NCI-H2171 treated with DMSO at 0.1 percent for 48 hours (cell line): ENCODE results near the gene P2RY2.
A peak's percentile ranks its signal among the peaks of the same experiment; 100 is the strongest.

ENCODE experiments used
- DNase-seq: peaks from one replicate; lab custom pipeline; 2025; lab: John Stamatoyannopoulos, UW

Gene P2RY2

GRCh38 chr11:73244589-73245240 lies 26.6 kb downstream of the P2RY2 start:
- DNase-seq, result no peak

- DNase-seq, result no peak
Observed at GRCh38 chr11:73245461-73245860, 27.4 kb downstream of the P2RY2 start.

GRCh38 chr11:73246303-73246702 lies 28.2 kb downstream of the P2RY2 start:
- DNase-seq, result no peak

GRCh38 chr11:73248526-73249185 lies 30.6 kb downstream of the P2RY2 start:
- no peak for DNase-seq

- DNase-seq, result no peak
Observed at GRCh38 chr11:73249304-73249703, 31.2 kb downstream of the P2RY2 start.

DNA sequence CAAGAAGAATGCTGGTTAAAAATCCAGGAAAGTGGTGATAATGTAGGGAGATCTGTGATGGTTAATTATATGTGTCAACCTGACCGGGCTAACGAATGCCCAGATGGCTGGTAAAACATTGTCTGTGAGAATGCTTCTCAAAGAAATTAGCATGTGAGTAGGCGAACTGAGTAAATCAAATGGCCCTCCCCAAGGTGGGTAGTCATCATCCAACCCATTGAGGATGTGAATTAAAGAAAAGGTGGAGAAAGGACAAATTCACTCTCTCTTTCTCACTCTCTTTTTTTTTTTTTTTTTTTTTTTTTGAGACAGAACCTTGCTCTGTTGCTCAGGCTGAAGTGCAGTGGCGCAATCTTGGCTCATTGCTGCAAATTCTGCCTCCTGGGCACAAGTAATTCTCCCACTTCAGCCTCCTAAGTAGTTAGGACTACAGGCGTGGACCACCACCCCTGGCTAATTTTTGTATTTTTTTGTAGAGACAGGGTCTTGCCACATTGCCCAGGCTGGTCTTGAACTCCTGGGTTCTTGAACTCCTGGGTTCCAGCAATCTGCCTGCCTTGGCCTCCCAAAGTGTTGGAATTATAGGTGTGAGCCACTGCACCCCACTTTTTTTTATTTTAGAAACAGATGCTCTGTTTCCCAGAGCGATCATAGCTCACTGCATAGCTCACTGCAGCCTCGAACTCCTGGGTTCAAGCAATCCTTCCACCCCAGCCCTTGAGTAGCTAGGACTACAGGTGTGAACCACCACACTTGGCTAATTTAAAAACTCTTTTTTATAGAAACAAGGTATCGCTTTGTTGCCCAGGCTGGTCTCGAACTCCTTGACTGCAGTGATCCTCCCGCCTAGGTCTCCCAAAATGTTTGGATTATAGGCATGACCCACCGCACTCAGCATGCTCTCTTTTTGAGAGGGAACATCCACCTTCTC lies 32.0 kb downstream of the P2RY2 start:
- DNase-seq, result no peak

DNA sequence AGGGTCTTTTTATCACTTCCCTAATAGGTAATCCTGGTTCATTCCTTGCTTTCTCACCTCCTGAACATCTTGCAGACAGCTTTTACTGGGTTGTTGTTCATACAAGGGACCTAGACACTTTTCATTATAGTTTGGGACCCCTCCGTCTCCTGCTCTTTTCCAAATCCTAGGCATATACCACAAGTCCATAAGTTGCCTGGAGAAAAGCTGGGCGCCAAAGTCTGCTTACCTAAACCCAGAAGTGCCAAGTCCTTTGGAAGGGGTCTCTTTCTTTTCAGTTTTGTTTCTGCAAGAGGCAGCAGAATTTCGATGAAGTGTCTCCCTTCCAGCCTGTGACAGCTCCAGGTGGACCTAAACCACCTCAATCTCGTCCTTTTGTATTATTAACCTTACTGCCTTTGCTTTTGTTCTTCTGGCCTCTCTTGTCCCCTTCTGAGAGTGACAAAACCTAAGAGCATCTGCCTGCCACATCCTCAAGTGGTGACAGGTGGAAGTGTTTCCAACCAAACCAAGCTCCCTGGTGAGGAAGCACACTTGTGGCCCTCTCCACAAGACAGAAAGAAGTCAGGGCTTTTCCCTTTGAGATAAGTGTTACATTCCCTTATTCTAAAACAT lies 34.6 kb downstream of the P2RY2 start:
- peak; percentile 61 for DNase-seq

DNA sequence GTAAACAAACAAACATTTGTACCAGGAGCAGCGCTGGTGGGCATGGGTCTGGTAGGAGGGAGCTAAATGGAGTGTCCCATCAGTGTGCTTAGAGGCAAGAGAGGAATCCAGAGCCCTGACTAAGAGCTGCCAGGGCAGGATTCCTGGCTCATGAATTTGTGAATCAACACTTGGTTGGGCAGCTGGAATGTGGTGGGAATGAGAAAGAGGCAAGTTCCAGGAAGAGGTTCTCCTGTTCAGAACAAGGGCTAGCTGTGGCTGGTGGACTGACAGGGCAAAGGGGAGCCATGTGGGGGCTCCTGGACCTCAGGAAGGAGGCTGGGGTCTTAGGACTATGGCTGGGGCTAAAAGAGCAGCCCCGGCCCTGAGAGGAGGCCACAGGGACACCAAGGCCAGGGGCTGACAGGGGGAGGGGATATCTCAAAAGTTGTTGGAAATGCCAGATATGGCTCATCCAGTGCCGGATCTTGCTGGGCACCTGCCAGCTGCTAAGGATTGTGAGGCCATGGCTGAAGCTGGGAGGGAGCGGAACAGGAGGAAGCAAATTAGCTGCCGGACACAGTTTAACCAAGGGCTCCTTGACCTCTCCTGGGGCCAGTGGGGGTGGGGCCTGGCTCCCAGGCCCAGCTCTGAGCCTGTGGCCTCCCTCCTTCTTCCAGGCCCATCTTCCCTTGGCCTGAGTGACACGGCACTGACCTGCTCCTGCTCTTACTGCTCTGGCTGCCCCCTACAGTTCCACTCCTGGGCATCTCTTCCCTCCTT lies 39.4 kb downstream of the P2RY2 start:
- no peak for DNase-seq

DNA sequence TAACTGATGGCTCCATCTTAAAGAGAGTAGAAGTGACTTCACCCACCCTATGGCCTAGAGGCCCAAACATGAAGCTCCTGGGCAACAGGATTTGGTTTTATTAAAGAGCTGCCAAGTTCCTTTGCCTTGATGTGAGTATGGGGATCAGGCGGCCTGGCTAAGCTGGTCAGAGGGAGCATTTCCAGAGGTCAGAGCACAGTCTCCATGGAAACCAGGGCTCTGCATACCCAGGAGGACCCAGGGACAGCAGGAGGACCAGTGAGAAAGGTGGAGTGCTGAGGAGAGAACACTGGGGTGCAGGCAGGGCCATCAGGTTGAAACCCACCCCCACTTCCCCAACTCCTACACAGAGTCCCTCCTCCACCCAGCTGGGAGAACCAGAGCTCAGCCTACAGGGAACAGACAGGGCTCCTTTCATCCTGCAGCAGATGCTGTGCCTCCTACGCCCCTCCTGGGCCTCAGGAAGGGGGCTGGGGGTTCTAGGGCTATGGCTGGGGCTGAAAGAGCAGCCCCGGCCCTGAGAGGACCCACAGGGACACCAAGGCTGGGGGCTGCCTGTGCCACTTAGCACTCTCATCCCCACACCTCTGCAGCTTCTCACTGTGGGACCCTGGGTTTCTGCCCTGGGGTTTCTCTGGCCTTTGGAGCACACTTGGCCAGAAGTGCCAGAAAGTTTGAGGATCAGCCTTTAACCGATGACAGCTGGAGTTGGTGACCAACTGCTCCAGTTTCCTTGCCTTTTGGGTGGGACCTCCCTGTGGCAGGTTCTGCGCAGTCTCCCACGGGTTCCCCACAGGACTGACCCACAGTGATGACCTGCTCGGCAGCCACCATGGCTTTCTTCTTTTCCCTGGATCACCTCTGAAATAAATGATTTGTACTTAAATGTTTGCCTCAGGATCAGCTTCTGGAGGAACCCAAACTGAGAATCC lies 40.3 kb downstream of the P2RY2 start:
- no peak for DNase-seq

GRCh38 chr11:73259406-73260126 lies 41.5 kb downstream of the P2RY2 start:
- no peak for DNase-seq

GRCh38 chr11:73260127-73260457 lies 42.0 kb downstream of the P2RY2 start:
- DNase-seq, result no peak

- no peak for DNase-seq
Observed at GRCh38 chr11:73262851-73263495, 44.9 kb downstream of the P2RY2 start.

DNA sequence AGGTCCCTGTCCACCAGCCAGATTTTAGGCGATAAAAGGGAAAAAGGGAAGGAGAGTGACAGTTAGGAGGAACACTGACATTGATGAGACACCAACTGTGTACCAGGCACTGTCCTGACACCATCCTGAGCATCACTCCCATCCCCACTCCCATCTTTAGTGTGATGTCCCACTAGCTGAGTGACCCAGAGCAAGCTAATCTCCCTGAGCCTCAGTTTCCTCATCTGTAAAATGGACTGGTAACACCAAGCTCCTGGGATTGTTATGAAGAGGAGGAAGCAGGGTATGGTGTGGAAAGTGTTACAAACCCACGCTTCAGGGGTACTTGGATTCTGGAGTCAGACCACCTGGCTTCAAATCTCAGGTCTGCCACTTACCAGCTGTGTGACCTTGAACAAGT lies 45.6 kb downstream of the P2RY2 start:
- no peak for DNase-seq

DNA sequence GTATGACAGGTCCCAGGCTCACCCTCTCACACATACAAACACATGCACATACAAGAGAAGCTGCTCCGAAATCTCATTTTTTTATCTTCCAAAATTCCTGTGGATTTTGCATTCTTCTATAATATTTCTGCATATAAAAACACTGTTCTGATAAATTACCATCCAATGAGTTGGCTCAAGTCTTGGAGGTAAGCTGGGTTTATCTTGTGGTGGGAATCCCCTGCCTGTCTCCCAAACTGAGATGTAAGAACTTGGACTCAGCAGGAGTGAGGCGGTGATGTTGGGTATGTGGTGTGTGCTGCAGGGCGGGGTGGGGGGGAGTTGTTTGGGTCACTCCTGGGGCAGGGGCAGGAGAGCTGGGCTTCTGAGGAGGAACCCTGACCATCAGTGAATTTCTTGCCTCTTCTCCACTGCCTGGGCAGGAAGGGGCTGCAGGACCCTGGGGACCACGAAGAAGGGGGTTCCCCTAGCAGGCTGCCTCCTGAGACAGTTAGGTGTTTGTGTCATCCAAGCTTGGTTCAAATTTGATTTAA lies 47.3 kb downstream of the P2RY2 start:
- DNase-seq, result no peak

DNA sequence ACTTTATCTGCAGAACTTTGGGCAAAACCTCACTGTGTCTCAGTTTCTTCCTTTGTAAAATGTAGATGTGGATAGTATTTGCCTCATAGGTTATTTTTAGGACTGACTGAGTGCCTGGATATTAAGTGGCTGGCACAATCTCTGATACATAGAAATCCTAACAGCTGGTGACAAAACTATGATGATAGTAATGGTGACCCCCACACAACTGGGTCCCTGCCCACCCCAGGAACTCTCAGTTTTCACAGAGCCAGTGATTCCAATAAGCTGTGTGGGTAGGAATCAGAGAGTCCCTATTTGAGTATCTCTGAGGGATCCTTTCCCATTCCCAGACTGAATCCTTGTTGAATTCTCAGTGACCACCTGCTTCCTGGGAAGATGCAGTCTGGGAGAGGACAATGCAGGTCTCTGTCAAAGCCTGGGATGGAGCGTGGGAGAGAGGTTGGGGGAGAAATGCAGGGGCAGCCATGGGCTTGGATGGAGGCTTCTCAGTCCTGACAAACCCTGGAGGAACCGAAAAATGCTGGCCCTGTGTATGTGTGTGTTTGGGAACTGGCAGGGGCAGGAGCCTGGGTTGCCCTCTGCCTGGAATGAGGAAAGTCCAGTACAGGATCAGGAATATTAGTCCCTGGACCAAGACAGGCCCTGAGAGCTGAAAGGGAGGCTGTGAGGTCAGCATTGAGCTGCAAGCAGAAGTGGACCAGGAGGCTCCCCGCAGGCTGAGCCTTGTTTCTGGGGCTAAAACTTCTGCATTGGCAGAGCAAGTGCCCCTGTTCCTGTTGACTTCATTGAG lies 48.0 kb downstream of the P2RY2 start:
- DNase-seq, result no peak

DNA sequence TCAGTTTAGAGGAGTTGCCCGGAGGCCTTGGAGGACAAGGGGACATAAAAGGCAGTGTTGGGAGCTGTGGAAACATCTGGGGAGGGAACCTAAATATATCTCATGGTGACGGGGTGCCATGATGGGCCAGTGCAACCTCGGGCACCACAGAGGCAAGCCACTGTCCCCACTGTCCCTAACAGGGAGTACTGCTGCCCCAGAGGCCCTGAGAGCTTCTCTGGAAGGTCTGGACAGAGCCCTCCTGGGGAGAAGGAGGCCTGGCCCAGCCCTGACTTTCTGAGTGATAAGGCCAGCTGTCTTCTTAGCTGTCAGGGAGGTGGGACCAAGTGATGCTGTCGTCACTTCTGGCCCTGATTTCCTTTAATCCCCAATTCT lies 48.6 kb downstream of the P2RY2 start:
- no peak for DNase-seq

DNA sequence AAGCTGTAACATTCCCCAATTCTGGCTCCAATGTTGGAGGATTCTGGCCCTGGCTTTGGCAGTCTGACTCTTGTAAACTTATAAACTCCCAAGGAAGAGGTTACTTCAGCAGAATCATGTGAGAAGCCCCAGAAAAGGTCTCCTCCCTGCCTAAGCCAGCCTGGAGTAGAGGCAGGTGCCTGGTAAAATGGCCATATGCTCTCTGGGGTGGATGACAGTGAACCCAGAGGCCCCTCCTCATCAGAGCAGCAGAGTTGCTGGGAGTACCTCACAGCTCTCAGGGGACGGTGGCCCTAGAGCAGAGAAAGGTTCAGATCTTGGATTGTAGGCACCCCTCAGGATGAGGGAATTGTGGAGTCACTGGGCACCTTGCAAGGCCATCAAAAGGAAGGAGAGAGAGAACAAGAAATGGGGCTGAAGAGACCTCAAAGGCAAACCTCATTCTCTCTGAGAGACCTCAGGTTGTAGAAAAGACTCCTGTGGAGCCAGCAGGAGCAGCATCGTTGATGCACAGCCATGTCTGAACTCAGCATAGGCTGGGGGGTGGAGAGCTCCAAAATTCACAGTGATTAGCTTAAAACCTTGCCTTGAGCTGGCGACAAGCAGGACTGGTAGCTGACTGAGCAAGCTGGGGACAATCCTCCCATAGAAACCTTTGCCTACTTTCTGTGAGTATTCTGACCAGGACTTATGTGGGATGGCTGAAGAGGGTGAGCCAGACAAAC lies 49.2 kb downstream of the P2RY2 start:
- DNase-seq, result peak; percentile 49
